B cell (primary cell): ENCODE results near the gene IL1RN. TPM values are rescaled to one million over a fixed set of nuclear protein-coding genes. Genes with fewer than 3 reads are reported as not detected.

Source experiments
- ATAC-seq: fragments of 200-7000 bp; cut with Tn5 transposase; one replicate; pipeline ENCODE4 v1.10.0; 2021; ENCODE audit warnings: low read depth, mild to moderate bottlenecking, moderate number of reproducible peaks, moderate library complexity
- CTCF ChIA-PET: fragments of 350-600 bp; sonication (Branson Sonifier 250); formaldehyde crosslinking; loops from one replicate; lab custom pipeline; 2021; ENCODE audit warnings: antibody characterized with exemption, inconsistent platforms; lab: Charles Lee
- POLR2A ChIA-PET: fragments of 350-600 bp; sonication (Branson Sonifier 250); formaldehyde crosslinking; loops from one replicate; lab custom pipeline; 2021; ENCODE audit warnings: antibody characterized with exemption; lab: Charles Lee
- DNase-seq: peaks from one replicate; pipeline ENCODE4 v3.0.0; 2013
- H2AFZ ChIP-seq: 2 replicates; pipeline ENCODE4 v1.6.1; 2012; ENCODE audit warnings: mild to moderate bottlenecking, low read depth, low read length; ENCODE audit not compliant: insufficient read depth, poor library complexity, severe bottlenecking
- H3K27ac ChIP-seq, 2 donors: 1 replicate in 1 of 2; 2 replicates in 1 of 2; pipeline ENCODE4 v1.5.1; 2012 to 2013; ENCODE audit warnings: low read length in 2 of 2, mild to moderate bottlenecking in 2 of 2, moderate library complexity in 1 of 2
- H3K27me3 ChIP-seq, 4 experiments: fragments of 200-600 bp in 1 of 4; sonication (generic) in 1 of 4; replicated peaks in 1 of 4; 1 replicate in 2 of 4; 2 replicates in 2 of 4; pipeline versions ENCODE4 v1.6.1 to v1.7.0; 2013 to 2016; ENCODE audit warnings: low read length in 3 of 4, mild to moderate bottlenecking in 2 of 4, mixed read lengths in 1 of 4, moderate library complexity in 1 of 4; ENCODE audit not compliant: insufficient read depth in 4 of 4, control insufficient read depth in 3 of 4; ENCODE audit errors: control extremely low read depth in 1 of 4
- H3K36me3 ChIP-seq, 2 experiments: replicated peaks in 1 of 2; 1 replicate in 1 of 2; 2 replicates in 1 of 2; pipeline versions ENCODE4 v1.6.1 to v1.7.1; 2013; ENCODE audit warnings: low read length in 1 of 2; ENCODE audit not compliant: insufficient read depth in 2 of 2, control insufficient read depth in 1 of 2; ENCODE audit errors: control extremely low read depth in 1 of 2, extremely low read depth in 1 of 2
- H3K4me1 ChIP-seq, 2 donors: fragments of 200-600 bp in 1 of 2; sonication (generic) in 1 of 2; 1 replicate in 1 of 2; 2 replicates in 1 of 2; pipeline versions ENCODE4 v1.5.1 to v1.6.1; 2013 to 2017; ENCODE audit warnings: low read length in 2 of 2; ENCODE audit not compliant: control insufficient read depth in 2 of 2, insufficient read depth in 2 of 2
- H3K4me2 ChIP-seq: replicated peaks from 2 replicates; pipeline ENCODE3; 2012; ENCODE audit warnings: mild to moderate bottlenecking, low read depth, low read length; ENCODE audit not compliant: poor library complexity, severe bottlenecking
- H3K4me3 ChIP-seq, 5 experiments: fragments of 200-600 bp in 1 of 5; sonication (generic) in 1 of 5; 1 replicate in 3 of 5; 2 replicates in 2 of 5; pipeline versions ENCODE4 v1.5.1 to v1.7.0; 2011 to 2016; ENCODE audit warnings: low read length in 4 of 5, mild to moderate bottlenecking in 4 of 5, low read depth in 2 of 5, control low read depth in 1 of 5, moderate library complexity in 1 of 5; ENCODE audit not compliant: insufficient read depth in 1 of 5; ENCODE audit errors: control extremely low read depth in 1 of 5, extremely low read depth in 1 of 5
- H3K79me2 ChIP-seq: fragments of 200-600 bp; sonication (generic); one replicate; pipeline ENCODE4 v1.6.0; 2016; ENCODE audit warnings: low read length; ENCODE audit not compliant: control insufficient read depth, insufficient read depth
- H3K9ac ChIP-seq: fragments of 200-600 bp; sonication (generic); 2 replicates; pipeline ENCODE4 v1.6.1; 2017; ENCODE audit warnings: mild to moderate bottlenecking, low read length, moderate library complexity
- H3K9me3 ChIP-seq, 3 donors: one replicate each; pipeline versions ENCODE4 v1.6.1 to v1.7.1; 2013; ENCODE audit warnings: low read length in 2 of 3; ENCODE audit not compliant: control insufficient read depth in 2 of 3, insufficient read depth in 1 of 3; ENCODE audit errors: control extremely low read depth in 1 of 3
- H4K20me1 ChIP-seq: 2 replicates; pipeline ENCODE4 v1.6.0; 2012; ENCODE audit warnings: mild to moderate bottlenecking, low read length; ENCODE audit not compliant: insufficient read depth, control insufficient read depth, poor library complexity, severe bottlenecking
- H3K27ac Mint-ChIP-seq: one replicate; pipeline ENCODE4 v1.8.0; 2021; ENCODE audit warnings: mixed read lengths
- H3K27me3 Mint-ChIP-seq: one replicate; pipeline ENCODE4 v1.8.0; 2021; ENCODE audit warnings: mixed read lengths
- H3K4me1 Mint-ChIP-seq: one replicate; pipeline ENCODE4 v1.8.0; 2021; ENCODE audit warnings: mixed read lengths
- H3K4me3 Mint-ChIP-seq: one replicate; pipeline ENCODE4 v1.8.0; 2021; ENCODE audit warnings: mixed read lengths
- H3K9me3 Mint-ChIP-seq: one replicate; pipeline ENCODE4 v1.8.0; 2022; ENCODE audit warnings: mixed read lengths; ENCODE audit not compliant: insufficient read depth
- EZH2 ChIP-seq: IDR thresholded peaks from 2 replicates; pipeline ENCODE4 v1.6.1; 2012; ENCODE audit warnings: borderline replicate concordance, low read depth, mild to moderate bottlenecking, moderate library complexity, low read length; ENCODE audit not compliant: insufficient read depth, poor library complexity, severe bottlenecking
- WGBS: methylation state at CpG from one replicate; pipeline ENCODE4 v1.1.5; 2013; ENCODE audit warnings: missing lambda C conversion rate; ENCODE audit not compliant: insufficient coverage; 5-methylcytosine and 5-hydroxymethylcytosine counted together
- intact Hi-C: fragments of 100-400 bp; cut with micrococcal nuclease; formaldehyde crosslinking; loops from one replicate; pipeline ENCODE4 v1.10.0; 2022
- polyA plus RNA-seq: library from polyadenylated mRNA; depleted of rRNA; stranded (reverse); fragments of >200 nt; gene quantifications from 2 replicates; pipeline ENCODE4 v1.2.3, GENCODE V29; 2012
- total RNA-seq, 2 donors: library from RNA; stranded (reverse); fragments of 120-200 nt in 1 of 2; gene quantifications; 1 replicate in 1 of 2; 2 replicates in 1 of 2; pipeline versions ENCODE4 v1.2.3 to v1.2.4, GENCODE V29; 2013 to 2022
- TF ChIP-seq, protein P1 (sequence below): fragments of 200-600 bp; IDR thresholded peaks from one replicate; pipeline ENCODE4 v1.8.0; 2022; ENCODE audit warnings: antibody characterized with exemption, mild to moderate bottlenecking

IL1RN gene
- total and polyA plus RNA-seq, 2 donors (not counting 1 experiment from before 2014, with no cell fraction given) = 0.79 TPM; not detected in 1

DNA sequence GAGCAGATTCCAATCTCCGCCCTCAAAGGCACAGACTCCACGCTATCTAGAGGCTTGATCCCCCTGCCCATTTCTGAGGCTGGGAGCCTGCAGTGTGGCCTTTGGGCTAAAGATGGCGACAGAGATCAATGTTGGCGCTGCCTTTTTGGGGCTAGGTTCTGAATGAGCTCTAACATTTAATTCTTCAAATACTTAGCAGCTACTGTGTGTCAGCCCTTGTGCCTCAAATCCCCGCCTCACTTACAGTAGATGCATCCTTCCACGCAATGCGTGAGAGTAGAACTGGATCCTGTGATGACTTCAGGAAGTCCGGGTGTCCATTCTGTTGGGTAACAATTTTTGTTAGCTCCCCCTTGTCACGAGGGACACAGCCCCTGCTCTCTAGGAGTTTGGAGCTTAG, 47.3 kb upstream of the IL1RN start:
- Histone ChIP-seq H3K9me3 (no peaks in the 10 kb centered on the region), H3K79me2 (no peaks in the 10 kb centered on the region), H4K20me1 (no peaks in the 10 kb centered on the region), H3K27me3 (peaks cover 0 to 14% (median 6%) of the 10 kb centered on the region in 4 experiments), H3K4me1 (no peaks in the 10 kb centered on the region), H3K4me2 (no peak overlapping the region), H3K36me3 (no peaks in the 10 kb centered on the region), H3K4me3 (no peak overlapping the region), H3K27ac (no peak overlapping the region), H2AFZ (no peak overlapping the region), H3K9ac (no peak overlapping the region)
- ChIA-PET CTCF (interaction anchor here (0.6 to 5.5 kb wide), 26 partner anchors 9 to 360 kb away, joined by 3 to 61 read pairs (median 5); no protein-coding TSS in a partner anchor), POLR2A (no interaction called here)
- 6% methylated on average over 3 of the region's 9 CpGs for WGBS
- Mint-ChIP-seq H3K27me3 (peaks cover 39% of the 10 kb centered on the region), H3K4me1 (peaks cover 2% of the 10 kb centered on the region), H3K27ac (no peak overlapping the region), H3K9me3 (no peaks in the 10 kb centered on the region), H3K4me3 (no peak overlapping the region)
- ATAC-seq (peak; percentile 51), DNase-seq (peak; percentile 59)
- no peak for TF ChIP-seq EZH2
- TF ChIP-seq, protein P1, sequence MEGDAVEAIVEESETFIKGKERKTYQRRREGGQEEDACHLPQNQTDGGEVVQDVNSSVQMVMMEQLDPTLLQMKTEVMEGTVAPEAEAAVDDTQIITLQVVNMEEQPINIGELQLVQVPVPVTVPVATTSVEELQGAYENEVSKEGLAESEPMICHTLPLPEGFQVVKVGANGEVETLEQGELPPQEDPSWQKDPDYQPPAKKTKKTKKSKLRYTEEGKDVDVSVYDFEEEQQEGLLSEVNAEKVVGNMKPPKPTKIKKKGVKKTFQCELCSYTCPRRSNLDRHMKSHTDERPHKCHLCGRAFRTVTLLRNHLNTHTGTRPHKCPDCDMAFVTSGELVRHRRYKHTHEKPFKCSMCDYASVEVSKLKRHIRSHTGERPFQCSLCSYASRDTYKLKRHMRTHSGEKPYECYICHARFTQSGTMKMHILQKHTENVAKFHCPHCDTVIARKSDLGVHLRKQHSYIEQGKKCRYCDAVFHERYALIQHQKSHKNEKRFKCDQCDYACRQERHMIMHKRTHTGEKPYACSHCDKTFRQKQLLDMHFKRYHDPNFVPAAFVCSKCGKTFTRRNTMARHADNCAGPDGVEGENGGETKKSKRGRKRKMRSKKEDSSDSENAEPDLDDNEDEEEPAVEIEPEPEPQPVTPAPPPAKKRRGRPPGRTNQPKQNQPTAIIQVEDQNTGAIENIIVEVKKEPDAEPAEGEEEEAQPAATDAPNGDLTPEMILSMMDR = peak; percentile 80
- intact Hi-C loops = loop anchor here (1.0 to 2.0 kb wide), 3 partner anchors 58 to 311 kb away; no protein-coding TSS in a partner anchor

DNA sequence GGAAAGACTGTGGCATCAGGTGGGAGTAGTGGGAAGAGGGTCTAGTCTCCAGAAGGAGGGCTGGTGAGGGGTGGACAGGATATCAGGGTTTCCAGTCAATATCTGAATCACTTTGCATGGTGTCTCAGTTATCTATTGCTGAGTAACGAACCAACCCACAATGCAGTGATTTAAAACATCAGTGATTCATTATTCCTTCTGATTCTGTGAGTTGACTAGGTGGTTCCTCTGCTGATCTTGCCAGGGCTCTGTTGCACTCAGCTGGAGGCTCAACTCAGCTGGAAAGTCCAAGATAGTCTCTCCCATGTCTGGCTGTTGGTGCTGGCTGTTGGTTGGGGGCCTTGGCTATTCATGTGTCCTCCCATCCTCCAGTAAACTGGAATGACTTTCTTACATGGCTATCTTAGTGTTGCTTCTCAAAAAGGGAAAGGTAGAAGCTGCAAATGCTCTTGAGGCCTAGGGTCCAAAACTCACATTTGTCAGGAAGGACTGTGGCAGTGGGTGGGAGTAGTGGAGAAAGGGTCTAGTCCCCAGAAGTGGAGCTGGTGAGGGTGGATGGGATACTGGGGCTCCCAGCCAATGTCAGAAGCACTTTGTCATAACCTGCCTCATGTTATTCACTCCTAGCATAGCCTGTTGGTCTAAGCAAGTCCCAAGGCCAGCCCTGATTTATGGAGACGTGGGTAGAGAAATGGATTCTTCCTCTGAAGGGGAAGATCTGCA, 45.7 kb upstream of the IL1RN start:
- no peak overlapping the region for H3K4me2 ChIP-seq
- Mint-ChIP-seq H3K4me3 (no peak overlapping the region), H3K9me3 (no peaks in the 10 kb centered on the region), H3K27me3 (peaks cover 37% of the 10 kb centered on the region), H3K27ac (no peak overlapping the region), H3K4me1 (peaks cover 2% of the 10 kb centered on the region)
- no peaks in the 10 kb centered on the region for H3K79me2 ChIP-seq
- DNase-seq (no peak), ATAC-seq (no peak)
- H3K36me3 ChIP-seq = no peaks in the 10 kb centered on the region
- ChIA-PET CTCF (interaction anchor here (1.1 to 5.5 kb wide), 3 partner anchors 55 to 308 kb away, joined by 4 to 61 read pairs (median 18); no protein-coding TSS in a partner anchor), POLR2A (no interaction called here)
- WGBS = 100% methylated on average over 1 of the region's 2 CpGs
- H4K20me1 ChIP-seq = no peaks in the 10 kb centered on the region
- intact Hi-C loops = loop anchor here (2.0 kb wide), 1 partner anchor 309 kb away; no protein-coding TSS in a partner anchor
- H3K27ac ChIP-seq = no peak overlapping the region
- H3K4me3 ChIP-seq = no peak overlapping the region
- no peak overlapping the region for H3K9ac ChIP-seq
- TF ChIP-seq EZH2 = no peak
- TF ChIP-seq, protein P1 = no peak
- peaks cover 0 to 14% (median 6%) of the 10 kb centered on the region in 4 experiments for H3K27me3 ChIP-seq
- no peaks in the 10 kb centered on the region for H3K4me1 ChIP-seq
- no peaks in the 10 kb centered on the region for H3K9me3 ChIP-seq
- H2AFZ ChIP-seq = no peak overlapping the region
